Activated naive CD4-positive, alpha-beta T cell treated with anti-CD3 and anti-CD28 coated beads, Interleukin-2, amount 50 U/mL, for 16 hours (primary cell): Measurements from ENCODE around the gene LPCAT1.
A peak's percentile ranks its signal among the peaks of the same experiment; 100 is the strongest.
"Not testable (repeated sequence)": the region's sequence is repeated elsewhere in the genome, so short reads cannot be mapped to it uniquely, and the experiment has no call there.

Experiments
- DNase-seq: peaks from one replicate; pipeline ENCODE4 v3.0.0-alpha.2; 2020

Gene LPCAT1

GRCh38 chr5:1520791-1521453 lies 2.8 kb downstream of the LPCAT1 start:
- no peak for DNase-seq

GRCh38 chr5:1519631-1520210 lies 4.0 kb downstream of the LPCAT1 start:
- DNase-seq: no peak

GRCh38 chr5:1517838-1518237 lies 5.9 kb downstream of the LPCAT1 start:
- no peak for DNase-seq

GRCh38 chr5:1516615-1517601 lies 6.9 kb downstream of the LPCAT1 start:
- DNase-seq: peak; percentile 6

GRCh38 chr5:1515921-1516571 lies 7.7 kb downstream of the LPCAT1 start:
- DNase-seq: peak; percentile 7

- peak; percentile 10 for DNase-seq
Observed at GRCh38 chr5:1515311-1515920, 8.3 kb downstream of the LPCAT1 start.

GRCh38 chr5:1514819-1515310 lies 8.9 kb downstream of the LPCAT1 start:
- not testable (repeated sequence) for DNase-seq

- peak; percentile 9 for DNase-seq
Observed at GRCh38 chr5:1514027-1514818, 9.5 kb downstream of the LPCAT1 start.

- DNase-seq: no peak
Observed at GRCh38 chr5:1513326-1514026, 10.3 kb downstream of the LPCAT1 start.

GRCh38 chr5:1512541-1513291 lies 11.0 kb downstream of the LPCAT1 start:
- DNase-seq: no peak

GRCh38 chr5:1511651-1512540 lies 11.9 kb downstream of the LPCAT1 start:
- peak; percentile 6 for DNase-seq

- peak; percentile 6 for DNase-seq
Observed at GRCh38 chr5:1511048-1511447, 12.7 kb downstream of the LPCAT1 start.

- DNase-seq: peak; percentile 5
Observed at GRCh38 chr5:1510631-1511030, 13.1 kb downstream of the LPCAT1 start.

GRCh38 chr5:1510151-1510561 lies 13.6 kb downstream of the LPCAT1 start:
- DNase-seq: no peak

- peak; percentile 9 for DNase-seq
Observed at GRCh38 chr5:1509346-1510085, 14.2 kb downstream of the LPCAT1 start.

- peak; percentile 8 for DNase-seq
Observed at GRCh38 chr5:1508659-1509290, 15.0 kb downstream of the LPCAT1 start.

GRCh38 chr5:1507961-1508658 lies 15.7 kb downstream of the LPCAT1 start:
- peak; percentile 7 for DNase-seq
